GM10248 (cell line): ENCODE measurements around the gene GSN.

ENCODE experiments used
- CTCF ChIA-PET: fragments of 300-600 bp; sonication (Branson Sonifier 250); formaldehyde crosslinking; extraction: SDS; loops from one replicate; lab custom pipeline; 2021; ENCODE audit warnings: antibody characterized with exemption; lab: Yijun Ruan, JAX
- POLR2A ChIA-PET: fragments of 350-650 bp; sonication (Branson Sonifier 250); formaldehyde crosslinking; extraction: SDS; loops from one replicate; lab custom pipeline; 2020; ENCODE audit warnings: antibody characterized with exemption; lab: Yijun Ruan, JAX
- DNase-seq: peaks from one replicate; pipeline ENCODE4 v3.0.0; 2012; ENCODE audit errors: extremely low spot score
- TF ChIP-seq, protein P1 (sequence below): IDR thresholded peaks from 2 replicates; pipeline ENCODE4 v1.5.1; 2012; ENCODE audit warnings: mild to moderate bottlenecking, low read depth; ENCODE audit errors: extremely low read depth, missing control alignments, control extremely low read depth

Gene GSN

DNA sequence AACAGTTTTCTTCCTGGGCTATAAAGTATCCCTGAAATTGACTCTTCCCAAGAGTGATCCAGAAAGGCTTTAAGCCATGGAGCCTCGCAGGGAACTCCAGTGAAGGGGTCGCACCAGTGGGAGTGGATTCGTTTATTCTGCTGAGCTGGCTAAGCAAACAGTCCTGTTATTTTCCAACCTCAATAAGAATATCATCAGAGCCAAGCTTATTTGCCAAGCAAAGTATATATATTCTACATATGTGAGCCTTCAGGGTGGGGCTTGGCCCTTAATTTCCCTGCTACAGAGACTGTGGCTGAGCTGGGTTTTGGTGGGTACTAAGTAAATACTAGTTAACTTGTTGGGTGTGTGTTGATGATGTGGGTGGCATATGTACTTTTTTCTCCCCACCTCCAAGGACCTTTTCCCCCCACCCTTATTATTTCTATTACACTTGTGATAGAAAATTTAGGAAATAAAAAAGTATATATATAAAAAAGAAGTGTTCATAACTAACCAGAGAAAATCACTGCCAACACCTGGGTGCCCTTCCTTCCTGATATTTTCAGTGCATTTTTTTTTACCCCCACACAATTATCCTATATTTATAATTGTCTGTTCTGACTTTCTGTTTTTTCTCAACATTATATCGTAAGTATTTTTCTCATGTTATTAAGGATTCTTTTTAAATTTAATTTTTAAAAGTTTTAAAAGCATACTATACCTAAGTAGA, 5.3 kb downstream of the GSN start:
- no peak for DNase-seq
- POLR2A ChIA-PET, result no interaction called here
- CTCF ChIA-PET, result interaction anchor here (1.0 to 3.6 kb wide), 4 partner anchors 8 to 60 kb away, joined by 3 to 17 read pairs (median 4); no protein-coding TSS in a partner anchor
- TF ChIP-seq, protein P1, sequence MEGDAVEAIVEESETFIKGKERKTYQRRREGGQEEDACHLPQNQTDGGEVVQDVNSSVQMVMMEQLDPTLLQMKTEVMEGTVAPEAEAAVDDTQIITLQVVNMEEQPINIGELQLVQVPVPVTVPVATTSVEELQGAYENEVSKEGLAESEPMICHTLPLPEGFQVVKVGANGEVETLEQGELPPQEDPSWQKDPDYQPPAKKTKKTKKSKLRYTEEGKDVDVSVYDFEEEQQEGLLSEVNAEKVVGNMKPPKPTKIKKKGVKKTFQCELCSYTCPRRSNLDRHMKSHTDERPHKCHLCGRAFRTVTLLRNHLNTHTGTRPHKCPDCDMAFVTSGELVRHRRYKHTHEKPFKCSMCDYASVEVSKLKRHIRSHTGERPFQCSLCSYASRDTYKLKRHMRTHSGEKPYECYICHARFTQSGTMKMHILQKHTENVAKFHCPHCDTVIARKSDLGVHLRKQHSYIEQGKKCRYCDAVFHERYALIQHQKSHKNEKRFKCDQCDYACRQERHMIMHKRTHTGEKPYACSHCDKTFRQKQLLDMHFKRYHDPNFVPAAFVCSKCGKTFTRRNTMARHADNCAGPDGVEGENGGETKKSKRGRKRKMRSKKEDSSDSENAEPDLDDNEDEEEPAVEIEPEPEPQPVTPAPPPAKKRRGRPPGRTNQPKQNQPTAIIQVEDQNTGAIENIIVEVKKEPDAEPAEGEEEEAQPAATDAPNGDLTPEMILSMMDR, result no peak

DNA sequence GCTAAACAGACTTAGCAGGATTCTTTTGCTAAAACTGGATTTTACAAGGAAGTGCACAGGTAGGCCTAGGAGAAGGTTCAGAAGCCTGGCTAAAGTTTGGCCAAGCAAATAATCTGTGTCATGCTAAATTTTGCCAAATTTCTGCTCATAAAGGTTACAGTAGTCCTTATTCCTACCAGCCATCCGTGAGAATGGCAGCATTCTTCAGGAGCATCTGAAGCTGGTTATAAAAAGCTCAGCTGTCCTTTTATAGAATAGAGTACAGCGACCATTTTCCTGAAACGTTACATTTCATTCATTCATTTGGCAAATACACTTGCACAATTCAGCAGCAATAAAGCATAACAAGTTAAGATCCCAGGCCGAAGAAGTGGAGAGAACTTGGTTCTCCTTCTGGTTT, 6.9 kb downstream of the GSN start:
- DNase-seq, result no peak
- CTCF ChIA-PET, result interaction anchor here (1.0 to 1.6 kb wide), 2 partner anchors 15 to 45 kb away, joined by 4 read pairs; no protein-coding TSS in a partner anchor
- POLR2A ChIA-PET, result no interaction called here
- TF ChIP-seq, protein P1, result no peak

DNA sequence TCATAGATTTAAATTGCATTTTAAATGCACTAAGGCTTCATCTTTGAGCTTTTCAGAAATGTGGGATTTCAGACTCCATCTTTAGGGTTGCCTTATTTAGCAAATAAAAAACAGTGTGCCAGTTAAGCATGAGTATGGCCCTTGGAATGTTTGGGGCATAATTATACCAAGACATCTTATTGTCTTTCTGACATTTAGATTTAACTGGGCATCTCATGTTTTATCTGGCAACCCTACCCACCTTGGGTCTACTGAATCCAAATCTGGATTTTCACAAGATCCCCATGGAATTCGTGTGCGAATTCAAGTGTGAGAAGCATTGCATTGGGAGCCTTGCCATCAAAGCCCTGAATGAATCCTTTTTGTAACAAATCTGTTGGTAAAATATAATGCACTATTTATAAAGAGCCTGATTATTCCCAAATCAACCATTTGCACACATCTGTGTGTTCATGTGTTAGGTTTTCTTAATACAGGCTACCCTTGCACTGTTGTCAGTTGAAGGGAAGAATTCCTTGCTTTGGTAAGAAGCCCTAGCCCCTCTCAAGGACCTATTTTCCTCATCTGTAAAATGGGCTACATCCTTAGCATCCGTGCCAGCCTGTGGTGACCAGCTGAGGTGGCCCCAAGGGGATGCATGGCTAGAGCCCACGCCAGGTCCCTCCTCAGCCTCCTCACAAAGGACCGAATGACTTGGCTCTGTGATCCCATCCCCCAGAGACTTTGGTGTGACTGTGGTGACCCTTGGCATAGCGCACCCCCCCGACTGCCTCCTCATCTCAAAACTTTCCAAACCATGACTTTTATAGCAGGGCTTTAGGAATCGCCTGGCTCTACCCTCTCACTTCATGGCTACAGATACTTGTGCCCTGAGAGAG, 8.1 kb downstream of the GSN start:
- CTCF ChIA-PET, result interaction anchor here (1.0 kb wide), 1 partner anchor 16 kb away, joined by 4 read pairs; no protein-coding TSS in a partner anchor
- DNase-seq, result no peak
- POLR2A ChIA-PET, result no interaction called here

DNA sequence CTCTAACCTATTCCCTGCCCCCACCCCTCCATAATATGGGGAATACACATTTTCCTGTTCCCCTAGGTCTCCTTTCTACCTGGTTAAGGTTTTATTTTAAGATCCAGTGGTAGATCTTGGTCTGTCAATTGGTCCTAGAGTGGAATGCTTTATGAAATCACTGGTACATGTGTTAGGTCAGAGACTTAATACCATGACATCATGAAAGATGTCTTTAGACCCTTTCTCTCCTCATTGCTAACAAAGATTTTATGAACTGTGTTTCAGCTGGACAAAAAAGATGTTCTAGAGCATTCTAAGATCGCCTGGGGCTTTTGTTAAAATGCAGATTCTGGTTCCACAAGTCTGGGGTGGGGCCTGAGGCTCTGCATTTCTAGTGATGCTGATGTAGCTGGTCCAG, 9.1 kb downstream of the GSN start:
- CTCF ChIA-PET, result interaction anchor here (1.3 to 2.7 kb wide), 11 partner anchors 10 to 221 kb away, joined by 3 to 20 read pairs (median 8); partner anchors contain the start of gene RAB14
- TF ChIP-seq, protein P1, result no peak
- POLR2A ChIA-PET, result no interaction called here
- DNase-seq, result no peak

More for the DNA sequence above, 8.1 kb downstream of the GSN start:
- TF ChIP-seq, protein P1, result no peak

DNA sequence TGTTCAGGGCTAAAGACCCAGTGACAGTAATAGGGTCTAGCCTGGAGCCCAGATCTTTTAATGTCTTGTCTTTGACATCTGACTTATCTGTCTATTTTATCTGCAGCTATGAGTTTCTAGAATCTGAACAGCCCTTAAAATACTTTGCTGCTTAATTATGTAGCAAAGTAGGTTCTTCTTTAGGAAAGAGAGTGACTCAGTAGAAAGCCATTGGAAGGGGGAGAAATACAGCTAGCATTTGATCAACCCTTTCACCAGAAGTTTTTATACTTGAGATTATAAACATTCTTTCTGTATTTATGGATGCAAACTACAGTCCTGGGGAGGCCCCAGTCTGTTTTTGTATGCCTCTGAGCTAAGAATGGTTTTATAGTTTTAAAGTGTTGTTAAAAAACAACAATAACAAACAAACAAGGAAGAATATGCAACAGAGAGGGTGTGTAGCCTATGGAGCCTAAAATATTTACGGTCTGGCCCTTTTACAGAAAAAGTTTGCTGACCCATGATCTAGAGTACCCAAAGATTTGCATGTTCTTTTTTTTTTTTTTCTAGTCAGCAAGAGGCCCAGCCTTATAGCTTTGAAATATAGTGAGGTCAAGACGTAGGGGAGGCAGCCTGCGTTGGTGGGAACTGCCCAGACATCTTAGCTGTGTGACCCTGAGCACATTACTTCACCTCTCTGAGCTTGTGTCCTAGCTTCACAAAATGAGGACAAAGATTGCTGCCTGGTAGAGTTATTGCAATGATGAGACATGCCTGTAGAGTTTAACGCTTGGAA, 9.7 kb downstream of the GSN start:
- DNase-seq, result no peak
- TF ChIP-seq, protein P1, result no peak
- POLR2A ChIA-PET, result no interaction called here
- CTCF ChIA-PET, result interaction anchor here (0.7 to 2.7 kb wide), 34 partner anchors 9 to 292 kb away, joined by 3 to 34 read pairs (median 8); partner anchors contain the start of genes GSN and RAB14
